GM19023 (cell line): ENCODE data around the gene SEMA3D.

Experiments
- ATAC-seq: cut with Tn5 transposase; IDR thresholded peaks from one replicate; pipeline ENCODE4 v1.9.1; 2021; ENCODE audit warnings: mild to moderate bottlenecking, moderate library complexity; ENCODE audit not compliant: unreplicated experiment

Gene SEMA3D

DNA sequence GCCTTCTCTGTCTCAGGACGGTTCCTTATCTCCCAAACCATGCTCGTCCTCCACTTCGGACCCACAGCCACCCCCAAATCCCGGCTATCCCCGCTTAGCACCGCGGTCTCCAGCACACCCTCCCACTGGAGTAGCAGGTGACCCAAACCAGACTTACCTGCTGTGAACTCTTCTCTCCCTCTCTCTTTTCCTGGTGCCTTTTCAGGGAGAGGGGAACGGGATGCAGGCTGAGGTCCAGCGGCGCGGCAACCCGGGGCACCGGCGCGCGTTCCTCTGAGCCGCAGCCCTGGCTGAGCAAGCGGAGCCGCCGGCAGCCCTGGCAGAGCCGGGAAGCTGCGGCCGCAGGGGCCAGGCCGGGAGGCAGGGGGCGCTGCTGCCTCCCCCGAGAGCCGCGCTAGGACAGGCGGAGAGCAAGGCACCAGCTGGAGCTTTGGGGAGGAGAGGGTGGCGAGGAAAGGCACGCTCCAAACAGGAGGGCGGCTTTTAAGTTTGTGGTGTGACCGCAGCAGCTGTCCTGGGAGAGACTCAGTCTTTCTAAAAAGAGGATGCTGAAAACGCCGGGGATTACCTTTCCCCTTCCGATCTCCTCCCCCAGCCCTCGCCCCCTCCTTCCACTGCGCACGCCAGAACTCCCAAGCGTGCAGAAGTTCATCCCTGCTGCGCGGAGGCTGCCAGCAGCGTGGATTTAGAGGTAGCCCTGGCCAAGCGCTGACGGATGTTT is at the start of gene SEMA3D:
Gene SEMA3D, minus strand, starts transcription at position 536 of the 721 bp plus-strand sequence. CDS start 65,165 bp downstream, outside the sequence.
- ATAC-seq = peak; percentile 94

DNA sequence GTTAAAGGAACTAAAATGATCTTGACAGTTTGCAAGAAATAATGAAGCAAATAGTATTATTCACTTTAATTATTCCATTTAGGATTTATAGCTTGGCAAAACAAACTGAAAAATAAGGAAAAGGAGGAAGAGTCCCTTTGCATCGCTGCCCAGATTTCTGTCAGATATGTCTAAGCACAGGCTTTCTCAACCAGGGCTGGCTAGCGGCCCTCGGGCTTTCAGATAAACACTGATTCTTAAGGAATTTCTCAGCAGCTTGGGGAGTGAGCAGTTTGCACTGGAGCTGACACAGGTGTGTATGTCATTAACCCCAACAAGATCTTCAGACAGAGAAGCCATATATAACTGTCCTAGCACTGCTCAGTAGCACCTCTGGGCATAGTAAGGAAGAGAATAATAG is 47.9 kb upstream of the SEMA3D start:
- ATAC-seq = no peak

DNA sequence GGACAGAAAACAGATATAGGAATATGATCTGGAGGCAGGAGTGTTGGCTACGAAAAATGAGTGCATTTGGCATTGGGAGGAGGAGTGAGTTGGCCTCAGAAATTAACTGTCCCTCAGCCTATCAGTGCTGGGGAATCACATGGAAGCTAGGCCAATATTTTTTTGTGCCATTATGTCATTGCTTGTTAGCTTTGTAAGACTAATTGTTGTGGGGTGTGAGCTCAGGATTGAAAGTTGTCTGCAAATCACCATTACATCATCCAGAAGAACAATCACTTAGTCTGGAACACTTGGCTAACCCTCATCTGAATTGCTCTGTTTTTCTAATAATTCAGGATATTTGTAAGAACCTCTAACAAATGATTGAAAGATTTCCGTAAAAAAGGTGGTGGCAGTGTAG is 45.2 kb upstream of the SEMA3D start:
- no peak for ATAC-seq

DNA sequence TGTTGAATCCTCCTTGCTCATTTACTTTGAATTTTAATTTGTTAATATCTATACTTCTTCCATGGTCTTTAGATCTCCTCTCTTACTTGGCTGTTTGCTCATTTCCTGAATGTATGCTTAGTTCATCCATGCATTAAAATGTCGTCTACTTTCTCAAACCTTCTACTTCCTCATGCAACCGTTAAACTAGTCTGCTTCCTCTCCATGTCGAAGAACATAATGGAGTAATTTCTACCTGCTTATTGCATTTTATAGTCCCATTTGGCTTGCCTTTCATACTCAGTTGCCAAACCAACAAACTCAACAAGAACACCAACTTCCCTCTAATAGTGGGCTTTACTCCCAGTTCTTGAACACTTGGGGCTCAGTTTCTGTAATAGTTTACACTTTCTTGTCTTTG is 43.8 kb upstream of the SEMA3D start:
- ATAC-seq = no peak

DNA sequence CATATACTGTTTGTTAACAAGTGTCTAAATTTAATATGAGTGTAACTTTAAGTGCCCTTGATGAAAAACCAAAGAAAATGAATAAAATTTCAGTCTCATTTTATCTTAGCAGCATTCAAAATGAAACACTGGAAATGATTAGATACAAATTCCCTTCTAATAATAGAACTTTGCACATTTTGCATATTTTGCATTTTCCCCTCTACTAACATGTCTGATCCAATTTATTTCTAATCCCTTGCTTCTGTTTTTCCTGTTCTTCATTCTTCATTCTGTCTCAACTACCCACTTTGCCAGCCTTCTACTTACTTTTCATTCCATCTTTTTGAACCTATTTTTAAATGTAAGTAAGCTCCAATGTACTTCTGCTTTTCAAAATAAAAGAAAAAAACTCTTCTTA is 42.7 kb upstream of the SEMA3D start:
- no peak for ATAC-seq

DNA sequence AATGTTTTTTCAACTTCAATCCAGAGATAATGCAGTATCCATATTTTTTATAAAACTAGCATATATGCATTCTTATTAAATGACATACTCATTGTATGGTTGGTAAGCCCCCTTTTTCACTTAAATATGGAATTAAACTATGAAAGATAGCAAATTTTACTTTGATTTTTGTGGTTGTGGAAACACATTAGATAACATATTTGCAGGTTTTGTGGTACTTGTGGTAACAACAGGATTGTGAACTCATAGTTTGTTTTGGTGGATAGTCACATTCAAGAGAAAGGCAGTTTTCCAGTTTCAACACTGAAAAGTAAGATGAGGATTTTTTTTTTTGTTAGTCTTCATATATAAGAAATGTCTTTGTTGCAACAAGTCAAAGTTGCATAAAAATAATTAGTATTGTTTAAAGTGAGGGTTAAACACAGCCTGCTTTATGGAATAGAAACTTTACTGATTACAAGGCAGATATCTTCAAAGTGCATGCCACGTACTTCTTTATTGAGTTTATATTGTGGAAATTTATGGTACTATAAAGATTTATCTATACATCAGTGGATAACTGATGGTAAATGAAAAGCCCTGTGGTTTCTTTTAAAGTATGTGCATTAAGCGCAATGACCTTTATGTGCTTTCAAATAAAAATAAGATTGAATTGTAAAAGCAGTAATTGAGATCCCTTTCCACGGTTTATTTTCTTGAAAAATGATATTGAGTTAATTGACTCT is 39.7 kb upstream of the SEMA3D start:
- no peak for ATAC-seq

DNA sequence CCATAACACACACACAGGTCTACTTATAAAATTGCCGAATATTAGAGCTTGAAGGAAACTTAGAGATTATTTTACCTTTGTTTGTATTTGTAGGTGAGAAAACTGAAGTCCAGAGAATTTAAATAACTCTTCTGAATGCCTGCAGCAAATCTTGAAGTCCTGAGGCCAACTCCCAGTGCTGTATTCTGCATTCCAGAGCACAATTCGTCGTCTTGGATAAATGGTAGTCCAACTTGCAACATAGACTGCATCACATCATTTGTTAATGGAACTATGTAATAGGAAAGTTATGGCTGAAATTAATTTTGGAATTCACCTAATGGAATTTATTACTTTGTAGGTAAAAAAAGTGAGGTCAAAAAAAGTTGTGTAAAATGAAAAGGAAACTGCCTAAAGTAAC is 37.3 kb upstream of the SEMA3D start:
- ATAC-seq = no peak

DNA sequence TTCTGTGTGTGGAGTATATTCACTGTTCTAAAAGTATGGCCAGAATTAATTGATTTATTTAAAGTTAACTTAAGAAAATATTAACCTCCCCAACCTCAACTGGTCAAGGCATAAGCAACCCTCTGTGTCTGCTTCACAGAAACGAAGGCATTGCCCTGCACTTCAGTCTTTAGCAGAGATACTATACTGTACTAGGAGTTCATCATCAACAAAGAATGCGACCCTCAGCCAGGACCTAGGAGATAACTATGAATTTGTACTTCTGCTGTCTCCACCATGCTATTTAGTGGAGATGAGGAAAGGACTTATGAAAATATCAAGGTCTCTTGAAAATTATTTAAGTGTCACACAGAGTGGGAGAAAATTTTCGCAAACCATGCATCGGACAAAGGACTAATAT is 35.7 kb upstream of the SEMA3D start:
- ATAC-seq = no peak

DNA sequence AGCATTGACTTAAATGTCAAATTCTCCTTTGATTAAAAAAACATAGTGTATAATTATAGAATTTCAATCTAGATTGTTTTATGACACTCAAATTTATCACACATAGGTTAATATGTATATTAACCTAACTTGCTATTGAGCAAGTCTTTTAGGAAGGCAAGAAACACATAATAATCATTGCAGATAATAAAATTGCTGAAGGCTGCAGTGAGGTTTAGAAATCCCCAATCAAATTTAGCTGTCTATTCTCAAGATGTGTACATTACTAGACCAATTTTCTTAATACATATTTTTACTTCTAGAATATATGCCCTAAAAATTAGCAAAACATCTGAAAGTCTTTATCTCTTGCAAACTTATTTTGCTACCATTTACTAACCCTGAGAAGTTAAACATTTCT is 34.9 kb upstream of the SEMA3D start:
- no peak for ATAC-seq

DNA sequence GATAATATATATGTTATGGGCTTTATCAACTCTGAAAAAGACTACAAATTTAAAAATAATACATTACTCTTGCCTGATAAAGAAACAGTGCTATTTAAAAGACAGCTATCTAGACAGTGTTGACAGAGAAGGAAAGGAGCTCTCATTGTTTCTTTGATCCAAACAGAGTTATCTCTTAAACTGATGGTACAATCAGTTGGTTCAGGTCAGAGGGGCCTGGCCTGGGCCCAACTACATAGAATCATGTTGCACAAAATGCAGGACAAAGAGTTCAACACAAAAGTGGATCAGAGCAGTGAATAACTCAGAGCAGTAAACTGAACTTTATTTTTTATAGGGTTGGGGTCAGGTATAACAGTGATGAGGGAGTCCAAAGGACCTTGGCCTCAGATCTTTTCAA is 33.8 kb upstream of the SEMA3D start:
- ATAC-seq = no peak

DNA sequence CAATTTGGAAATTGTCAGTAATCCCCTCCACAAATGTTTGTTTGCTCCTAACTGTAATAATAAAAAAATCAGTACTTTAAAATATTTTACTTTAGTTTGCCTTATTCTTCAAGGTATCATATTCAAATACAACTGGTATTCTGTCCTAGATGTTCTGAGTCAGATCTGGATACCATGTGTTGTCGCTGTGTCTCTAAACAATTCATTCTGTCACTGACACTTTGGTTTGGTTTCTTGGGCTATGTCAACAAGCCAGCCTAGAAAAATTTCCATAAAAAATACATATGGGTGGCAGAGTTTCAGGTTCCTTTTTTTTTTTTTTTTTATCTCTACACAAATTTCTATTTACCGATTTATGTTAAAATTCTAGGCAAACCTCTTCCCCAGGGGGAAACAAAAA is 33.2 kb upstream of the SEMA3D start:
- no peak for ATAC-seq

DNA sequence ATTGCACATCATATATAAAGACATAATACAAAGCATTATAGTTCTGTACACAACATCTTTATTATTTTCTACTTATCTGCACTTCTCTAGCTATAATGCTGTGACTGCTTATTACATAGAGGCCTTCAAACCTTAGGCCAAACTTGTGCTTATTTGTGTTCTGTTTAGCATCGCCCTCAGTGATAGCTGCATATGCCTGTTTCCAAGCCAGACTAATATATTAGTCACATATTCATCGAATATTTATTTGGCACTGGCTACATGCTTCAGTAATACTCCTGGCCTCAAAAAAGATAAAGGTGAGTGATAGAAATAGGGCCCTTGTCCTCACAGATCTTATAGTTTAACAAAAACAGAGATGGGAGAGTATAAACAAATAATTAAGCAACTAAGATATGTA is 30.2 kb upstream of the SEMA3D start:
- ATAC-seq = no peak

DNA sequence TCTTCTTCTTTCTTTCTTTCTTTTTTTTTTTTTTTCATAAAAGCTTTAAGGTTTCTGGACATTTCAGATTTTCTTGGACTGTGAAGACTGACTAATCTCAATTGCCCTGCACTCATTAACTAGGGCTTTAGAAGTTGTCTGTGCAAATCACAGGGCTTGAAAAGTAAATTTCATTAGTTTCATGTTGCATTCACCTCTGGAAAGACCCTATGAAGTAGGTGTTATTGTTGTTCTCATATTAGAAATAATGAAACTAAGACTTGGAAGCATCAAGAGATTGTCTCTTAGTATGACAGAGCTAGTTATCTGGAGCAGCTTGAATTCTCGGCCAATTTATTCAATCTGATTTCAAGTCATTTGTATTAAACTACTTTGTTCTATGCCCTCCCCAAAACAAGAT is 28.2 kb upstream of the SEMA3D start:
- ATAC-seq = peak; percentile 67

DNA sequence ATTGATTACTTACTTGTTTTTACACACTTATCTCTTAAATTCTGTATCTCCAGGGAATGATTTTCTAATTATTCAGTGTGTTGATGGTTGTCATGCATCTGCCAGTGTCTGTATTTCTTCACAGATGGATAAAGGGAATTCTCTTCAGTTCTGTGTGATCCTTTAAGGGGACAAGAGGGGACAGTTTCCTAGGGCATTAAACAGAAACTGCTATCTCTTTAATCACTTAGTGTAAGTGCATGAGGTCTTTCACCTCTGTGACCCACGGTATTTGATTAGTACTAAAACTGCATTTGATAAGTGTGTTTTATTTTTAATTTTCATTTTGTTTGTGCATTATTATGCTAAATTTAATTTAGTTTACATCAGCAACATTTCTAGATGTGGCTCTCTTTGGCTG is 26.6 kb upstream of the SEMA3D start:
- ATAC-seq = no peak

DNA sequence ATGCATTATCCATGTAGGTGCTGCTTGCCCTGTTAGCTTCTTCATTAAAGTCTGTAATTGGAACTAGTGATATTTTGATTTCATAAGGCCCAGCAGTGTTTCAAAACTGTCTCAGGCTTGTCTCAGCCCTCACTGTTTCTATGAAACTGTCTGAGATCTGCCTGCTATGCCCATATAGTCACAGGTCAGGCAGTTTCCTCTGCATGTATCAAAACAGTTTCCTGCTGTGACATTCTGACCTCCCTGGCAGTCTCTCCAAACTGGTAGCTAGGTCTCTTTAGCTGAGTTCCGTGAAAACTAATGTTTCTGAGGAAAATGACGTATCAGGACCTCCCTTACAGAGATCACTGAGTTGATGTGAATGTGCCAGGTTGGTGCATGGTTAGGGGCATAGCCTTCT is 18.9 kb upstream of the SEMA3D start:
- ATAC-seq = no peak

DNA sequence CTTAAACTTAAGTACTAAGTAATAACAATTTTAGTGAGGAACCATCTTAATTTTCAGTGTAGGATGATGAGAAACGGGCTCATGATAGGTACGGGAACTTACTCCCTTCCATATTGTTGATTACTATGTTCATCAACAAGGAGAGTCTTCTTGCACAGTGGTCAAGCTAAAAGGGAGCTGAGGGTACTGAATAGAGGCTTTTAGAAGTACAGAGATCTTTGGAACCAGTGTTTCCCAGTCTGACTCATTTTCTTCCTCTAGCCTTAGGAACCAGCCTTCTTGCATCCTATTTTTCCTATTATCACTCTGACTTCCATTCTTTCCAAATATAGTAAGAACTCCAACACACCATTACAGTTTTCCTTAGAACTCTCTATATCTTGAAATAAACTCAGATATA is 17.6 kb upstream of the SEMA3D start:
- ATAC-seq = no peak

DNA sequence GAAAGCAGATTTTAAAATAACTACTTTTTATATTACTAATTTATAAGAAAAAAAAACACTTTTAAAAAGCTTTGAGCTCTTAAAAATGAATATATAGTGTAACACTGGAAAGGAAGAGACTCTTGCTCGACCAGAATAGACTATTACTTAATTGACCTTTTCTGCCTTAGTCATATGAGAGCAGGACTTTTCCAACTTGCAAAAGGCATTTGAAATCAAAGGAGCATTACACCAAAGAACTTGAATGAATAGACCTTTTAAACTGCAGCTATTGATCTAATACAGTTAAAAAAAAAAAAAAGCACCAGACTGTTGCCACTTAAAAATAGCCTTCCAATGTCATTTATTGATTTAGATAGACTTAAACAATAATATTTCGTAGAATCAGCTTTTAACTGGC is 17.2 kb upstream of the SEMA3D start:
- no peak for ATAC-seq

DNA sequence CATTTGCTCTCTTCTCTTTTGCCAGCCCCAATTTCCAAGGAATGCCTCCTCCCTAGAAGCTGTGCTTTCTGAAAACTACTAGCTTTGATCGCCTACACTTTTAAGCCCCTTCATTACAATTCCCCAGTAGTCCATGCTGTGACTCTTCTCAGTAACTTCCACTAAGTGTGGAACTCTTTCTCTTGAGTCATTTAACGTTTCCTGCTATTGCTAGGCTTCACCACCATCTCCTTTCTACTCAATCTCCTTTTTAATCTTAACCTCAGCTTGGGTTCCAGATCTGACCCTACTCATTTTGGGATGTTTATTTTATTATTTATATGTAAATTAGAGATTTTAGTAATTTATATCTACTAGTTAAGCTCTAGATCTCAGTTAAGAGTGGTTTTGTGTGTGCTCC is 14.4 kb upstream of the SEMA3D start:
- no peak for ATAC-seq

DNA sequence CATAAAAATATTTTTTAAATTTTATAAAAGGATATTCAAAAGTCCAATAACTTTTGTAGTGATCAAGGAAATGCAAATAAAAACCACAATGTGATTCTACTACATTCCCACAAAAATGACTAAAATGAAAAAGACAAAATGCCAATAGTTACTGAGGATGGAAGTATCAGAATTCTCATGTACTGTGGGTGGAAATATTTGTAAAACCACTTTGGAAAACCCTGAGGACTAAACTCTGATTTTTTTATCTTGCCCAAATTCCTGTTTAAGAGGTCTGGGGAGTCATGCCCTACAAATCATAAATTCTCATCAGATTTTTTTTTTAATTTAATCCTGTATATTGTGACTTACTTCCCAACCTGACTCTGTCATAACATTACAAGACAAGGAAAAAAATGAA is 9.8 kb upstream of the SEMA3D start:
- no peak for ATAC-seq

DNA sequence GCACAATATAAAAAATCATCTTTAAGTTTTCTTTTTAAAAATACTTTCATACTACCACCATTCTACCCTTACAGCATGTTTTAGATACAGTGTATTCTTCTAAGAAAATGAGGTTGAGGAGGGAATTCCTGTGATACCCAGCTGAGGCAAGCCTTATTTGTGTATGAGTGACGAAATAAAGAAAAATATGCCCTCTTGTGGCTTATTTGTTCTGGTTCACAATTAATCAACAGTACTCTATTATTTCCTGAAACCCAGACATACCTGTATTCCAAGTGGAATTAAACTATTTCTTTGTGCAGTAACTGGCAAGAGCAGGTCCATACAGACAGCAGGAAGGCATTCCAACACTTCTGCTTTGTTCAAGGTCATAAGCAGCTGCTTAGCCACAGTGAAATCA is 4.5 kb upstream of the SEMA3D start:
- no peak for ATAC-seq

DNA sequence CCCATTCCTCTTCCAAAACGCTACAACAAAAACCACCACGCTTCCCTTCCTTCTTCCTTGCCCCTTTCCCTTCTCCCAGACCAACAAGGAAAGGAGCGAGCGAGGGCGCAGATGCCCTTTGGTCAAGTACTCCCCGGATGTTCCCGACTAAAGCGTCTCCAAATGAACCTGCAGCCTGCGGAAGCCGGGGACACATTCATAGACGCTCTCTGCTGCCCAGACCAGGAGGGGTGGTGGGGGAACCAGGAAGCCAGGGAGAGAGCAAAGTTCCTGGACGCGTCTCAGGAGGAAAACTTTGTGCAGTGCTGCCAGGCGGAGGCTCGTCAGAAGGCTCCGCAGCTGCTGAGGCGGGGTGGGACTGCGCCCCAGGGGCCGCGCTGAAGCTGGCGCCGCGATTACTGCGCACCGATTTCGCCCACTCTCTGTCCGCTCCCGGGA is 754 bp downstream of the SEMA3D start:
- ATAC-seq = peak; percentile 26

DNA sequence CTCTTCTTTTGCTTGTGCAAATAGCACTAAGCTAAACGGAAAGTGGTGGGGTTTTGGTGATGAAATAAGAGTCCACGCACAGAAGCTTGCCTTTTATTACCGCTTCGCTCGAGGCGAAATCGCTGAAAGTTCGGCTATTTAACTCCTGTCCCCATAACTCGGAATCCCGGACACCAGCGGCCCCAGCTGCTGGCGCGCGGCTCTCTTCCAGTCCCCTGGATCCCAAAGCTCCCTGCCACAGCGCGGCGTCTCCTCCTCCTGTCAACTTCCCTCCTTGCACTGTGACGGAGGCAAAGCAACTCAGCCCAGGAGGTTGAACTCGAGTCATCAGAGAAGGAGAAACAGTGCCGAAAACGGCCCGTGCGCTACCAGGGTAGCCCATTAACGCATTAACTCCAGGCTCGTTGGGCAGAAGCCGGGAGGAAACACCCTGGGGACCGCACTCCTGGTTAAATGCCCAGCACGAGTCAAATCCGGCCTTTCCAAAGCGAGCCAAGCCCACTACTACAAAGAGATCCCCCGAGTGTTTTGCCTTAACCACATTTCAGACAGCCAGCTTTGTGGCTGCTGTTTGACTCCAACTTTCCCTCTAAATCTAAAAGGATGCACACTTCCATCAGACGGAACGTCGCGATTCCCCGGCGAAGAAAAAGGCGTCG is 1.3 kb downstream of the SEMA3D start:
- ATAC-seq = no peak
